Measurements from ENCODE around the gene STAC2. TPM values are rescaled to one million over a fixed set of nuclear protein-coding genes. Genes with fewer than 3 reads are reported as not detected.

STAC2 gene
- total and polyA plus RNA-seq, 2 of the 13 experiments (the other 11 are each of a cell fraction or from before 2014, with no cell fraction given) = not detected

DNA sequence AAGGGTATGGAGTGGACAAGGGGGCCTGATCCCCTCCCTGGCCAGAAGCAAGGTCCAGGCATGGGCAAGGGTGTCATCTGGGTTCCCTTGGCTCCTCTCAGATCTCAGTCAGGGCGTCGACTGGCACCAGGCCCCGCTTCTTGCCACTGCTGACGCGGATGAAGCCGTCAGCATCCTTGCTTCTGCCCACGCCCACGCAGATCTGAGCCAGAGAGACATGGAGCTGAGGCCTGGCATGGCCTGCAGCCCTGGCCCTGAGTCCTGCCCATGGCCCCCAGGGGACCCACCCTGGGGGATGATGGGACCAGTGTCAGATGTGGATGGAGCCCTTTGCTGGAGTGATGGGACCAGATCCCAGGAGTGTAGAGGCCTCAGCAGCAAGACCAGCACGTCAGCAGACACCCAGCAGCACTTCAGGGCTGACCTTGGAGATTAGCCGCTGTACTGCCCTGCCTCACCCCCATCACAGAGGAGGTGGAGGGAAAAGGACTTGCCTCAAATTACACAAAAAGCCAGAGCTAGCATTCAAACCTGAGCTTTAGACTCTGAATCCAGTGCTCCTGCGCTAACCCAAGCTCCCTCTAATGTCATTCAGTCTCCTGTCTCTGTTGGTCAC lies 13.4 kb downstream of the STAC2 start:
- H3K36me3 ChIP-seq (replicated peaks in 1 of 2; ENCODE audit: control insufficient read depth in 1 of 2, insufficient read depth in 2 of 2, low read length in 2 of 2) = no peaks in the 10 kb centered on the region
- no peak overlapping the region for H3K27ac ChIP-seq (ENCODE audit: extremely low read length, insufficient read depth, low read length)
- H3K4me2 ChIP-seq (ENCODE audit: low read depth, low read length) = no peak overlapping the region
- POLR2A ChIA-PET = no interaction called here
- no peak overlapping the region for H2AFZ ChIP-seq (ENCODE audit: low read length)
- no peaks in the 10 kb centered on the region for H3K9me3 ChIP-seq (ENCODE audit: low read length)
- H4K20me1 ChIP-seq (ENCODE audit: insufficient read depth, low read length) = no peaks in the 10 kb centered on the region
- no peak for ATAC-seq
- no peaks in the 10 kb centered on the region for H3K79me2 ChIP-seq (ENCODE audit: insufficient read depth, low read length)
- DNase-seq (ENCODE audit: low spot score) = no peak
- no peak overlapping the region for H3K4me3 ChIP-seq (replicated peaks in 1 of 3; ENCODE audit: insufficient read depth in 1 of 3, low read depth in 2 of 3, low read length in 3 of 3)
- H3K27me3 ChIP-seq (ENCODE audit: control insufficient read depth in 1 of 2, insufficient read depth in 2 of 2, low read length in 2 of 2) = peaks cover 21 to 78% of the 10 kb centered on the region in 2 experiments
- BruUV-seq (replicated peaks) = no TSS peak
- intact Hi-C loops (cut with micrococcal nuclease; ENCODE audit: unreplicated experiment) = no loop called here
- FAIRE-seq = no peak
- TF ChIP-seq SALL2 (CRISPR knock-in tag; IDR thresholded peaks at IDR 0.05) (no peak), KDM4B (CRISPR knock-in tag; IDR thresholded peaks at IDR 0.05) (no peak), ZNF607 (CRISPR knock-in tag; IDR thresholded peaks at IDR 0.05; ENCODE audit: borderline replicate concordance) (no peak), ZNF552 (CRISPR knock-in tag; IDR thresholded peaks at IDR 0.05; ENCODE audit: borderline replicate concordance) (no peak), POLR2G (IDR thresholded peaks at IDR 0.05; ENCODE audit: low read depth, low read length) (no peak)
- no peak overlapping the region for H3K9ac ChIP-seq (ENCODE audit: insufficient read depth, low read depth, low read length)
- no peaks in the 10 kb centered on the region for H3K4me1 ChIP-seq (ENCODE audit: insufficient read depth, low read length)
- CTCF ChIA-PET (ENCODE audit: low intra/inter-chr PET ratio, low total read pairs) = no interaction called here
- WGBS (ENCODE audit: low lambda C conversion rate) = 28% methylated on average over 4 of the region's 11 CpGs
- in situ Hi-C loops (cut with HindIII; ENCODE audit: extremely low pct_ligation_motif_present, low pct_unique_long_range_greater_than_20kb) = no loop called here

DNA sequence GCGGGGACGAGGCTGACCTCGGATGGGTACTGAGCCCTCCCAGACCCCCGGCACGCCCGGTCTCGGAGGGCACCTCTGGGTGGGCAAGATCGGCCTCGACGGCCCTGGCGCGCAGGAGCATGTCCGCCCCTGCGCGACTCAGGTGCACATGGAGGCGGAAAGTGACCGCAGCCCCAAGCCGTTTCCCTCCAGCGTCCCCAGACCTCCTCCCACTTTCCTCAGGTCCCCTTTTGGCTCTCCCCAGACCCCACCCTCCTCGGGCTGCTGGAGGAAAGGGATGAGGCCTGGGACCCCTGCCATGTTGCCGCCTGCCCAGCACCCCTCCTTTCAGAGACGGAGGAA lies 15.7 kb downstream of the STAC2 start:
- Histone ChIP-seq H3K4me2 (ENCODE audit: low read depth, low read length) (no peak overlapping the region), H3K9ac (ENCODE audit: insufficient read depth, low read depth, low read length) (no peak overlapping the region), H3K27ac (ENCODE audit: extremely low read length, insufficient read depth, low read length) (no peak overlapping the region), H3K4me3 (replicated peaks in 1 of 3; ENCODE audit: insufficient read depth in 1 of 3, low read depth in 2 of 3, low read length in 3 of 3) (no peak overlapping the region), H2AFZ (ENCODE audit: low read length) (no peak overlapping the region), H3K9me3 (ENCODE audit: low read length) (no peaks in the 10 kb centered on the region), H3K4me1 (ENCODE audit: insufficient read depth, low read length) (no peaks in the 10 kb centered on the region), H3K36me3 (replicated peaks in 1 of 2; ENCODE audit: control insufficient read depth in 1 of 2, insufficient read depth in 2 of 2, low read length in 2 of 2) (peaks cover 2% of the 10 kb centered on the region in 2 experiments; a peak in 4 of 5 replicates), H3K79me2 (ENCODE audit: insufficient read depth, low read length) (no peaks in the 10 kb centered on the region), H3K27me3 (ENCODE audit: control insufficient read depth in 1 of 2, insufficient read depth in 2 of 2, low read length in 2 of 2) (peaks cover 13 to 64% of the 10 kb centered on the region in 2 experiments; a peak in 4 of 5 replicates), H4K20me1 (ENCODE audit: insufficient read depth, low read length) (no peaks in the 10 kb centered on the region; the same call in 1 of the 2 replicates)
- FAIRE-seq (no peak), DNase-seq (ENCODE audit: low spot score) (no peak), ATAC-seq (no peak)
- CTCF ChIA-PET (ENCODE audit: low intra/inter-chr PET ratio, low total read pairs) = no interaction called here
- 35% methylated on average over 4 of the region's 22 CpGs for WGBS (ENCODE audit: low lambda C conversion rate)
- in situ Hi-C loops (cut with HindIII; ENCODE audit: extremely low pct_ligation_motif_present, low pct_unique_long_range_greater_than_20kb) (no loop called here), intact Hi-C loops (cut with micrococcal nuclease; ENCODE audit: unreplicated experiment) (no loop called here)
- POLR2A ChIA-PET = interaction anchor here (3.0 kb wide), 1 partner anchor 10 kb away, joined by 22 read pairs; the partner anchor contains the start of gene RPL19
- no TSS peak for BruUV-seq (replicated peaks)
- TF ChIP-seq KDM6A (CRISPR knock-in tag; IDR thresholded peaks at IDR 0.05; ENCODE audit: low read depth) (no peak), SNAPC5 (CRISPR knock-in tag; IDR thresholded peaks at IDR 0.05; ENCODE audit: borderline replicate concordance) (no peak), ARNT2 (CRISPR knock-in tag; IDR thresholded peaks at IDR 0.05; ENCODE audit: low read depth) (no peak), ZNF557 (CRISPR knock-in tag; IDR thresholded peaks at IDR 0.05) (no peak)
